Measurements from ENCODE around the gene CD3D.
"Not testable (repeated sequence)": the region's sequence is repeated elsewhere in the genome, so short reads cannot be mapped to it uniquely, and the experiment has no call there.

Gene CD3D

GRCh38 chr11:118338637-118339061 is 3.9 kb downstream of the CD3D start:
- no peak for DNase-seq

- no peak for DNase-seq
These were observed 7.8 kb downstream of the CD3D start for GRCh38 chr11:118334745-118335144.

DNA sequence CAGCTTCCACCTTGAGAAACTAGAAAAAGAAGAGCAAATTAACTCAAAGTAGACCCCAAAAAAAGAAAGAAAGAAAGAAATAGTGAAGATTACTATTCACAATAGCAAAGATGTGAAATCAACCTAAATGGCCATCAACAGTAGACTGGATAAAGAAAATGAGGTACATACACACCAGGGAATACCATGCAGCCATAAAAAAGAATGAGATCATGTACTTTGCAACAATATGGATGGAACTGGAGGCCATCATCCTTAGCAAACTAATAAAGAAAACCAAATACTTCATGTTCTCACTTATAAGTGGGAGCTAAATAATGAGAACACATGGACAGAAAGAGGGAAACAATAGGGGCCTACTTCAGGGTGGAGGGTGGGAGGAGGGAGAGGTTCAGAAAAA is 13.8 kb downstream of the CD3D start:
- no peak for DNase-seq

DNA sequence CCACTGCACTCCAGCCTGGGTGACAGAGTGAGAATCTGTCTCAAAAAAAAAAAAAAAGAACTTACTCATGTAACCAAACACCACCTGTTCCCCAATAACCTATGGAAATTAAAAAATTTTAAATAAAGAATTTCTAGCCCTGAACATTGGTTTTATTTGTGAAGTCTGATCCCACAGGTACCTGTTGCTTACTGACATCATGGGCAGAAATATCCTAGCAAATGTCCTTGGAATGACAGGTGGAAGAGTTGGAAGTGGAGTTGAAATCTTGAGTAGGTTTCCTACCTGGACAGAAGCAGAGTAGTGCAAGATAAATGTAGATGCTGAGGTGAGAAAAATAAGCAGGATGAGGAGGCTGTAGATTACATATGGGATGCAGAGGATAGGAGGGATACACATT is 17.2 kb downstream of the CD3D start:
- DNase-seq: no peak

GRCh38 chr11:118322721-118323120 is 19.8 kb downstream of the CD3D start:
- DNase-seq: no peak

DNA sequence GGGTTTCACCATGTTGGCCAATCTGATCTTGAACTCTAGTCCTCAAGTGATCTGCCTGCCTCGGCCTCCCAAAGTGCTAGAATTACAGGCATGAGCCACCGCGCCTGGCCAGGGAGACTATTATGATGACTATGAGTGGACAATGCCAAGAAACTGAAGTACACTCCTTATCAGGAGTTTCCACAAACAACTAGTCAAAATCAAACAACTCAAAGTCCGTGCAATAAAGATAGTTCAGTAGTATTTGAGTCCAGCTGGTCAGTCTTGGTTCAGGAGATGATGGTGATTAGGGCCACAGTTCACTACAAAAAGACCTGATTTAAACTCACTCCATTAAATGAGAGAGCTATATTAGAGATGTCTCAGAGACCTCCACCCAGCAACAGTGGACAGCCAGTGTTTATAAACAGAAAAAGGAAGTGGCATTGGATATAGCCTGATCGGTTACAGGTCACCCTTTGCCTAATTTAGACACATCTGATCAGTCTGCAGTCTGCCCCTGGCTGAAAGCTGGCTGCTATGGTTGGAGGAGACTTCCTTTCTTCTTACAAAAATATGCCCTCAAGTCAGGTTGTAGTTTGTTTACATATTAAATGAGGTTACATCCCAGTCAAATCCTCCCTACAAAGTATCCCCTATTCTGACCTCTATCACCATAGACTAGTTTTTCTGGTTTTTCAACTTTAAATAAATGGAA is 21.0 kb downstream of the CD3D start:
- DNase-seq: no peak

- DNase-seq: no peak
These were observed 22.0 kb downstream of the CD3D start for GRCh38 chr11:118320515-118320914.

DNA sequence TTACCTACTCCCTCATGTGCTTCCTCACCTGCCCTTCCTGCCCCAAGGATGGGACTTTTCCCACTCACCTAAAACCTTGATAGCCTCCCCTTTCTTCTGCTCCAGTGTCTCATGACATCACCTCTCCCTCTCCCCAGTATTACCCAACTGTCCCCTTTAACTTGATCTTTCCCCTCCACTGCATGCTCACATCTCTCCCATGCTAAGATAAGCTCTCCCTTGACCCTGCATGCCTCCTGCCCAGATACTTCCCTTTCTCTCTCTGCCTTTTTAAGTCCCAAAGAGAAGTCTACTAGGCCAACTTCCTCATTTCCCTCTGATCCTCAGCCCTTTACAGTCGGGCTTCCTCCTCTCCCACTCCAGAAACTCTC is 23.2 kb downstream of the CD3D start:
- DNase-seq: no peak

GRCh38 chr11:118318581-118319336 is 23.7 kb downstream of the CD3D start:
- DNase-seq: no peak

DNA sequence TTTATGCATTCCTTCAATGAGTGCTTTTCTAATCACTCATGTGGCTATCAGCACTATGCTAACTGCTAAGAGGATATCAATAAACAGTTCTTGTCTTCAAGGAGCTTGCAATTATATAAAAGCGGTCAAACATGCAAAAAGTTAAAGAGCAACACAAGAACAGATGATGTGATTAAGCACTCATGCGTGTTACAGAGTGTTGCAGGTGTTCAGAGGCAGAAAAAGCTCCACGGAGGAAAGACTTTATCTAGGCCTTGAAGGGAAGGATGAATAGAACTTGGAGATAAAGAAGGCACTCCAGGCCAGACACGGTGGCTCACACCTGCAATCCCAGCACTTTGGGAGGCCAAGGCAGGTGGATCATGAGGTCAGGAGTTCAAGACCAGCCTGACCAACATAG is 24.4 kb downstream of the CD3D start:
- DNase-seq: no peak

DNA sequence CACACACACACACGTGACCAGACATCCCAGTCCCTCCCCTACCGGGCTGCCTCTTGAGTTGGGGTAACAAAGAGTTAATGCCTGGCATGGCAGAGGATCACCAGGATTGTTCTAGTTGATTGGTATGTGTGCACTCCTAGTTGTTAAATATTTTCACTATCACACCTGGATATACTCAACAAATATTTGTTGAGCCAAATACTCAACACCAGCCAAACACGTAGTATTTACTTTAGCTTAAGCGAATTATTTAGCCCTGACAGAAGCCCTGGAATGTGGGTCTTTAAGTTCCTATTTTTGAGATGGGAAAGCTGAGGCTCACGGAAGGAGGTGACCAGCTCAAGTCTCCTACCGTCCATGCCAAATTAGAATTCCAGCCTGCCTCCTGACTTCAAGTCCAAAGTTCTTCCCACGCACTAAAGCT is 27.5 kb downstream of the CD3D start:
- DNase-seq: no peak

DNA sequence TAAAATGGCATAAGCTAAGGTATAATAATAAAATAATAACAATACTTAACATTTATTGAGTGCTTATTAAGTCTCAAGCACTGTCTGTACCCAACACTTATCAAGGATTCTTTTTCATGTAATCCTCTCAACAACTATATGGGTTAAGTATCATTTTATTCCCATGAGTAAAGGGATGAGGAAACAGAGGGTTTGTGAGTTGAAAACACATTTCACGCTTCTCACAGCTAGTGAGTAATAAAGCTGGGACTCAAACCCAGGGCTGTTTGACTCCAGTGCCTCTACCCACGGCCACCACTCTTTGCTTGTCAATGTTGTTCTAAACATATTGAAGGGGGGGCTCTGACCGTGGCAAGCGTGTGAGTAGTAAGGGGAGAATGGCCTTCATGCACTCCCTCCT is 29.3 kb downstream of the CD3D start:
- DNase-seq: no peak

DNA sequence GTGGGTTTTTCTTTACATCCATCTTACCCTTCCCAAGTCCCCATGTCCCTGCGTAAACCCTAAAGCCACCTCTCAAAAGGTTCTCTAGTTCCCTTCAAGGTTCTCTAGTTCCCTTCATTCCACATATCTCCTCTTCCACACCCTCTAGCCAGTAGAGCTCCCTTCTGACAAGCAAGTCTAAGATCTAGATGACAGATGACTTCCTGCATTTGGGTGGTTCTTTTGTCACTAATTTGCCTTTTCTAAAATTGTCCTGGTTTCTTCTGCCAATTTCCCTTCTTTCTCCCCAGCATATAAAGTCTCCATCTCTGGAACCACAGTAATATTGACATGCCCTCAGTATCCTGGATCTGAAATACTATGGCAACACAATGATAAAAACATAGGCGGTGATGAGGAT is 30.2 kb downstream of the CD3D start:
- no peak for DNase-seq

DNA sequence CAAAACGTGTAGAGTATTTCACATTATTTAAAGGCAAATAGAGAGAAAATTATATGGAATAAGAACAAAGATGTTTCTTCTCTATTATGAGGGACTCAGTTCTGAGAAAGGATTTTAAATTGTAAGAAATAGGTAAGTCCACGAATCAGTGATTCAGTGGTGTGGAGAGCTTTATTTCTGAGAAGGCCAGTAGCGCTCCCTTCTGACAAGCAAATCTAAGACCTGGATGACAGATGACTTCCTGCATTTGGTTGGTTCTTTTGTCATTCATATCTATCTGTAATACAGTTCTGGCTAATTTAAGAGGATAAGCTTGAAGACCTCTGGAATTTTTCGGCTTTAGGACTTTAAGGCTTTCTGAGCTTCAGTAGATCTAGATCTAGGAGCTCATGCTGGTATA is 31.0 kb downstream of the CD3D start:
- DNase-seq: no peak

DNA sequence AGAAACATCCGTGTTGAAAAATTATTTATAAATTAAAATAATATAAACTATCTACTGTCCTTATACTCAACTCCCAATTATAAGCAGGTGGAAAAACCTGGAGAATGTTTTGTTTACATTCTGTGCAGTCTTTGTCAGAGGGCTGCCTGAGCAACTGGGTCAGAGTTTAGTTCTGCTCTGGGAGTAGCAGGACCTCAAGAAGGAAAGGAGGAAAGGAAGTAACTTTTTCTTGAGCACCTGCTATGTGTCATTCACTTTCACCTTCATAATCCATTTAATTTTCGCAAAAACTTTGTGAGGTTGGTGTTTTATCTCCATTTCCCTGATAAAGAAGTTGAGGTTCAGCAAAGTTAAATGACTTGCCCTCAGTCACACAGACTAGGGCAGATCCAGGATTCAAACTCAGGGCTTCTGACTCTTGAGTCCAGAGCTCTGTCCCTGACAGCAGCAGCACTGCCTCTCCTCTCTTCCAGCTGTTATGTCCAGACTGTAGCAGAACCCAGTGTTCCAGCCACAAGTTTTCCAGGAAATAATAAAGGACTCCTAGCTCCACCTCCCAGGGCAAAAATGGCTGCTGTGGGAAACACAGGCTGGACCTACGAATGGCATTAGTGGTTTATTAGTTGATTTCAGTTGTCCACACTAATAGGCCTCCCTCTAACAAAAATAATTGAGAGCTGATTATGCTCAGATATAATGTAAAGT is 31.6 kb downstream of the CD3D start:
- DNase-seq: no peak

GRCh38 chr11:118310271-118310670 is 32.2 kb downstream of the CD3D start:
- no peak for DNase-seq

- DNase-seq: not testable (repeated sequence)
These were observed 33.4 kb downstream of the CD3D start for GRCh38 chr11:118308995-118309528.

- DNase-seq: no peak
These were observed 35.9 kb downstream of the CD3D start for GRCh38 chr11:118306556-118306955.

DNA sequence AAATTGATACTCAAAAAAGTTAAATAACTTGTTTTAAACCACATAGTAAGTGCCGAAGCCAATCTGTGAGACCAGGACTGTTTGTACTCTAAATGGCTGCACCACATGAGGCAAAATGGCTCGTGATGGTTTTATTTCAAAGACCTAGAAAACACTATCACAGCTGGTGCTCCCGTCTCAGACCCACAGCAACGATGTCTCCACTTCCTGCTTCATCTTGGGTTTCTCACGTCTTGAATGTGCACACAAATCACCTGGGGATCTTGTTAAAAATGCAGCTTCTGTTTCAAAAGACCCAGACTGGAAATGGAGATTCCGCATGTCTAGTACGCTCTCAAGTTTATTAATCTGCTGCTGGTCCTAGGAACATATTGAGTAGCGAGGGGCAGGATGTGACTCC is 36.8 kb downstream of the CD3D start:
- no peak for DNase-seq

DNA sequence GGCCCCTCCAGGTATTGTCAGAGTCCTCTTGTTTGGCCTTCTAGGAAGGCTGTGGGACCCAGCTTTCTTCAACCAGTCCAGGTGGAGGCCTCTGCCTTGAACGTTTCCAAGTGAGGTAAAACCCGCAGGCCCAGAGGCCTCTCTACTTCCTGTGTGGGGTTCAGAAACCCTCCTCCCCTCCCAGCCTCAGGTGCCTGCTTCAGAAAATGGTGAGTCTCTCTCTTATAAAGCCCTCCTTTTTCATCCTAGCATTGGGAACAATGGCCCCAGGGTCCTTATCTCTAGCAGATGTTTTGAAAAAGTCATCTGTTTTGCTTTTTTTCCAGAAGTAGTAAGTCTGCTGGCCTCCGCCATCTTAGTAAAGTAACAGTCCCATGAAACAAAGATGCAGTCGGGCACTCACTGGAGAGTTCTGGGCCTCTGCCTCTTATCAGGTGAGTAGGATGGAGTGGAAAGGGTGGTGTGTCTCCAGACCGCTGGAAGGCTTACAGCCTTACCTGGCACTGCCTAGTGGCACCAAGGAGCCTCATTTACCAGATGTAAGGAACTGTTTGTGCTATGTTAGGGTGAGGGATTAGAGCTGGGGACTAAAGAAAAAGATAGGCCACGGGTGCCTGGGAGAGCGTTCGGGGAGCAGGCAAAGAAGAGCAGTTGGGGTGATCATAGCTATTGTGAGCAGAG is 37.8 kb downstream of the CD3D start, which contains the start of gene CD3E:
TSS of gene CD3E (plus strand) at position 163 of the 681 bp plus-strand sequence. CDS start at position 386, 223 bp downstream.
- no peak for DNase-seq

DNA sequence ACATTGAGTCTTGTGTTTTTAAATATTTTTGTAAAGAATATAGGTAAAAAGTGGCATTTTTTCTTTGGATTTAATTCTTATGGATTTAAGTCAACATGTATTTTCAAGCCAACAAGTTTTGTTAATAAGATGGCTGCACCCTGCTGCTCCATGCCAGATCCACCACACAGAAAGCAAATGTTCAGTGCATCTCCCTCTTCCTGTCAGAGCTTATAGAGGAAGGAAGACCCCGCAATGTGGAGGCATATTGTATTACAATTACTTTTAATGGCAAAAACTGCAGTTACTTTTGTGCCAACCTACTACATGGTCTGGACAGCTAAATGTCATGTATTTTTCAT is 38.3 kb downstream of the CD3D start:
- DNase-seq: no peak

DNA sequence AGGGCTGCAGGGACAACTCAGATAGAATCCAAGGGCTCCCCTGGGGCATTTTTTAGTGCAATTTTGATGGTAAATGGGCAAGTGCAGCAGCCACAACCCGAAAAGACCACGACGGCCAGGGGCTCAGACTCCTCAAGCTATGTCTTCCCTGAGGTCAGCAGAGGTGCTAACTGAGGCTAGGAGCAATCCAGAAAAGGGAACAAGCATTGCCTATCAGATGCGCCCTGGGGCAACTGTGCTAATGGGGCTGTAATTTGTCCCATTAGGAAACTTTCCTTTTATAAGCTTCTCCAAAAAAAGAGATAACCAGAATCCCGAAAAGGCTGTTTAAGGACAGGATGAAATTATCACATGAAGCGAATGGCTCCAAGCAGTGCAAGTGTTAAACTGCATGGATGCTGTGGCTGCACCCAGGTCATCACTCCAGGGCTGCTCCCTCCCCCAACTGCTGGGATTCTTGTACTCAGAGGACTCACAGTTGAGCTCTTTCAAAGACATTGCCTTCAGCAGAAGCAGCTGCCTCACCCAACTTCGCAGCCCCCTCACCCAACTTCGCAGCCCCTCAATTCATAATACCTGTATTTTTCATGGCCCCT is 40.8 kb downstream of the CD3D start:
- DNase-seq: no peak
